ENCODE measurements around the gene CYBC1. TPM values are rescaled to one million over a fixed set of nuclear protein-coding genes. Genes with fewer than 3 reads are reported as not detected.
"Not testable (repeated sequence)": the region's sequence is repeated elsewhere in the genome, so short reads cannot be mapped to it uniquely, and the experiment has no call there.

The CYBC1 gene
- total and polyA plus RNA-seq, 2 donors from 2014 or later = 38.2 to 139 TPM

DNA sequence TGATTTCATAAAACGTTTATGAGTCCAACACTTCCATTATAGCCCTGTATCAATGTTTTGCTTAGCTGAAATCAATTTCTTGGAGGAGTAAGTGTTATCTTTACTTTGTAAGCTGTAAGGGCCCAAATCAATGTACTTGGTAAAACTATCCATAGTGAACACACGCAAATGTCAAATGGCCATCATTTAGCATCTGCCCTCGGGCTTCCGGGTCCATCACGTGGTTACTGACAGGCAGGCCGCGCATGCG lies 7.3 kb upstream of the CYBC1 start:
- DNase-seq (no peak), FAIRE-seq (no peak)
- Histone ChIP-seq H3K27ac (ENCODE audit: low read depth in 2 of 2, low read length in 2 of 2) (peak overlapping the region; percentile 100), H3K27me3 (ENCODE audit: control insufficient read depth, insufficient read depth, low read length) (no peaks in the 10 kb centered on the region), H3K4me1 (ENCODE audit: control insufficient read depth in 2 of 3, insufficient read depth in 2 of 3, low read depth in 1 of 3, low read length in 3 of 3) (peaks cover 4 to 9% (median 5%) of the 10 kb centered on the region in 3 donors), H3K9me3 (ENCODE audit: control insufficient read depth in 2 of 3, insufficient read depth in 1 of 3, low read length in 3 of 3) (no peaks in the 10 kb centered on the region), H3K36me3 (ENCODE audit: control insufficient read depth in 2 of 3, insufficient read depth in 3 of 3, low read length in 3 of 3) (peaks cover 3 to 10% (median 8%) of the 10 kb centered on the region in 3 donors), H3K4me3 (ENCODE audit: low read length in 3 of 3) (peak overlapping the region; percentile 63 to 75 (median 66)), H3K9ac (ENCODE audit: low read length in 3 of 3) (peak overlapping the region; percentile 70 to 97 (median 74))
- intact Hi-C loops (cut with DNase I) = no loop called here
- TF ChIP-seq, protein P1, sequence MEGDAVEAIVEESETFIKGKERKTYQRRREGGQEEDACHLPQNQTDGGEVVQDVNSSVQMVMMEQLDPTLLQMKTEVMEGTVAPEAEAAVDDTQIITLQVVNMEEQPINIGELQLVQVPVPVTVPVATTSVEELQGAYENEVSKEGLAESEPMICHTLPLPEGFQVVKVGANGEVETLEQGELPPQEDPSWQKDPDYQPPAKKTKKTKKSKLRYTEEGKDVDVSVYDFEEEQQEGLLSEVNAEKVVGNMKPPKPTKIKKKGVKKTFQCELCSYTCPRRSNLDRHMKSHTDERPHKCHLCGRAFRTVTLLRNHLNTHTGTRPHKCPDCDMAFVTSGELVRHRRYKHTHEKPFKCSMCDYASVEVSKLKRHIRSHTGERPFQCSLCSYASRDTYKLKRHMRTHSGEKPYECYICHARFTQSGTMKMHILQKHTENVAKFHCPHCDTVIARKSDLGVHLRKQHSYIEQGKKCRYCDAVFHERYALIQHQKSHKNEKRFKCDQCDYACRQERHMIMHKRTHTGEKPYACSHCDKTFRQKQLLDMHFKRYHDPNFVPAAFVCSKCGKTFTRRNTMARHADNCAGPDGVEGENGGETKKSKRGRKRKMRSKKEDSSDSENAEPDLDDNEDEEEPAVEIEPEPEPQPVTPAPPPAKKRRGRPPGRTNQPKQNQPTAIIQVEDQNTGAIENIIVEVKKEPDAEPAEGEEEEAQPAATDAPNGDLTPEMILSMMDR (IDR thresholded peaks at IDR 0.05; ENCODE audit: borderline replicate concordance, extremely low read depth, insufficient read depth) = no peak

- intact Hi-C loops (cut with DNase I) = no loop called here
- Histone ChIP-seq H3K9ac (ENCODE audit: low read length in 3 of 3) (peak overlapping the region; percentile 50 to 97 (median 70)), H3K36me3 (ENCODE audit: control insufficient read depth in 2 of 3, insufficient read depth in 3 of 3, low read length in 3 of 3) (peaks cover 0 to 7% (median 5%) of the 10 kb centered on the region in 3 donors), H3K9me3 (ENCODE audit: control insufficient read depth in 2 of 3, insufficient read depth in 1 of 3, low read length in 3 of 3) (no peaks in the 10 kb centered on the region), H3K27me3 (ENCODE audit: control insufficient read depth, insufficient read depth, low read length) (no peaks in the 10 kb centered on the region), H3K4me3 (ENCODE audit: low read length in 3 of 3) (peak overlapping the region; percentile 63 to 75 (median 66)), H3K27ac (ENCODE audit: low read depth in 2 of 2, low read length in 2 of 2) (peak overlapping the region; percentile 100), H3K4me1 (ENCODE audit: control insufficient read depth in 2 of 3, insufficient read depth in 2 of 3, low read depth in 1 of 3, low read length in 3 of 3) (peaks cover 4 to 9% (median 5%) of the 10 kb centered on the region in 3 donors)
- DNase-seq (peak in 1 of 5 donors; percentile 51), FAIRE-seq (no peak)
- TF ChIP-seq, protein P1 (IDR thresholded peaks at IDR 0.05; ENCODE audit: borderline replicate concordance, extremely low read depth, insufficient read depth) = no peak
Observed at GRCh38 chr17:82457073-82457928, 6.7 kb upstream of the CYBC1 start.

GRCh38 chr17:82453706-82454105 lies 3.2 kb upstream of the CYBC1 start:
- H3K36me3 ChIP-seq (ENCODE audit: control insufficient read depth in 2 of 3, insufficient read depth in 3 of 3, low read length in 3 of 3); H3K9ac ChIP-seq (ENCODE audit: low read length in 3 of 3); intact Hi-C loops (cut with DNase I); DNase-seq; FAIRE-seq; H3K27me3 ChIP-seq (ENCODE audit: control insufficient read depth, insufficient read depth, low read length); H3K4me3 ChIP-seq (ENCODE audit: low read length in 3 of 3); H3K27ac ChIP-seq (ENCODE audit: low read depth in 2 of 2, low read length in 2 of 2); H3K9me3 ChIP-seq (ENCODE audit: control insufficient read depth in 2 of 3, insufficient read depth in 1 of 3, low read length in 3 of 3): not testable (repeated sequence)
- peaks cover 5 to 16% (median 14%) of the 10 kb centered on the region in 3 donors for H3K4me1 ChIP-seq (ENCODE audit: control insufficient read depth in 2 of 3, insufficient read depth in 2 of 3, low read depth in 1 of 3, low read length in 3 of 3)

- H3K9me3 ChIP-seq (ENCODE audit: control insufficient read depth in 2 of 3, insufficient read depth in 1 of 3, low read length in 3 of 3); intact Hi-C loops (cut with DNase I); H3K27me3 ChIP-seq (ENCODE audit: control insufficient read depth, insufficient read depth, low read length); FAIRE-seq; H3K27ac ChIP-seq (ENCODE audit: low read depth in 2 of 2, low read length in 2 of 2); H3K4me3 ChIP-seq (ENCODE audit: low read length in 3 of 3); H3K9ac ChIP-seq (ENCODE audit: low read length in 3 of 3); DNase-seq; H3K36me3 ChIP-seq (ENCODE audit: control insufficient read depth in 2 of 3, insufficient read depth in 3 of 3, low read length in 3 of 3): not testable (repeated sequence)
- peaks cover 5 to 16% (median 14%) of the 10 kb centered on the region in 3 donors for H3K4me1 ChIP-seq (ENCODE audit: control insufficient read depth in 2 of 3, insufficient read depth in 2 of 3, low read depth in 1 of 3, low read length in 3 of 3)
Observed at GRCh38 chr17:82453151-82453550, 2.6 kb upstream of the CYBC1 start.

All from kidney (tissue), 14 donors.